SK-N-DZ (cell line): ENCODE measurements around the gene ZFPM1.
"Not testable (repeated sequence)": the region's sequence is repeated elsewhere in the genome, so short reads cannot be mapped to it uniquely, and the experiment has no call there.

Experiments
- DNase-seq: peaks from one replicate; pipeline ENCODE4 v3.0.0-alpha.2; 2015; ENCODE audit warnings: low spot score

The ZFPM1 gene

GRCh38 chr16:88464447-88465318 lies 11.6 kb downstream of the ZFPM1 start:
- peak; percentile 82 for DNase-seq

DNA sequence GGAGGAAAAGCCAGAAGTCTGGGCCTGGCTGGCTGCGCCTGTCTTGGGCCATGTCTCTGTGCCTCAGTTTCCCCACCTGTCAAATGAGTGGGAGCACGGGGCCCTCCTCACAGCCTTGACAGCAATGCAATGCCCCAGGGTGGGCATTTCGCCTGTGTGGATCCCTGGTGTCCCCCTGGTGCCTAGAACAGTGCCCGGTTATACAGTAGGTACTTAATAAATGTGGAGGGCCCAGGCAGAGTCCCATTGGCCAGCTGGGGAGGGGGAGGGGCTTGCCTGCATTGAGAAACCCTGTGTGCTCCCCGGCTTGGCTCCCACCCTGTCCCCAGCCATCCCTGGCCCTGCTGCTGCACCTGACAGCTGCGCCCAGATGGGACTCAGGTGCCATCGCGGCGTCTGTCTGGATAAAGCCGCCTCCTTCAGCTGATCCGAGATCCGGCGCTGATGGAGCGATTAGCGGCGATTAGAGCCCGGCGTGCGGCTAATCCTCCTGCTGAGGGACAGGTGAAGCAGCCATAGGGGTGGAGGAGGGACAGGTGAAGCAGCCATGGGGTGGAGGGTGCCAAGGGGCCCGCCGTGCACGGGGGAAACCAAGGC lies 12.4 kb downstream of the ZFPM1 start:
- DNase-seq = no peak

DNA sequence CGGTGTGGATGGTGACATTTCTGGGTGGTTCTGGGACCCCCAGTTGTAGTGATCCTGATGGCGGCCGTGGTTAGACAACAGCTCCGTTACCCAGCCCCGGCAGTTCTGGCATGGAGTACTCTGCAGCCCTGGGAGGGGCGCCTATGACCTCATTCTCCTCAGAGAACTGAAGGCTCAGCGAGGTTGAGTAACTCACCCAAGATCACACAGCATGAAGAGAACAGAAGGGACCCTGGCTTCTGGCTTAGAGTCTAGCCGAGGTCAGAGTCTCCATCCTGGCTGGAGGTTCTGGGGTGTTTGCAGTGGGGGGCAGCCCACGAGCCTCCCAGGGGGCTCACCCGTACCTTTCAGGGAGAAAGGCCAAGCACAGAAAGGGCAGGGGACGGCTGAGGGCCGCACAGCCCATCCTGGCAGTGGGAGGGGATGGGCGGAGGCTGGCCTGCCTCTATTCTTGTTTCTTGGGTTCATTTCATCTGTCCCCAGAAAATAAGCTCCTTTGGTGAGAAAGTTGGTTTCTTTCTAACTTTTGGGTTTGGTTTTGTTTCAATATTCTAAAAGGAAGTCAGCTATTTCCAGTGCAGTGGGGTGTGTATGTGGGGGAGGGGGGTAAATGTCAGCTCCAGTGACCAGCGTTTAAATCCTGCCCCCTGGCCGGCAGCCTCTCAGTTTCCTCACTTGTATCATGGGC lies 13.2 kb downstream of the ZFPM1 start:
- DNase-seq = no peak

GRCh38 chr16:88466949-88467348 lies 13.9 kb downstream of the ZFPM1 start:
- DNase-seq = no peak

DNA sequence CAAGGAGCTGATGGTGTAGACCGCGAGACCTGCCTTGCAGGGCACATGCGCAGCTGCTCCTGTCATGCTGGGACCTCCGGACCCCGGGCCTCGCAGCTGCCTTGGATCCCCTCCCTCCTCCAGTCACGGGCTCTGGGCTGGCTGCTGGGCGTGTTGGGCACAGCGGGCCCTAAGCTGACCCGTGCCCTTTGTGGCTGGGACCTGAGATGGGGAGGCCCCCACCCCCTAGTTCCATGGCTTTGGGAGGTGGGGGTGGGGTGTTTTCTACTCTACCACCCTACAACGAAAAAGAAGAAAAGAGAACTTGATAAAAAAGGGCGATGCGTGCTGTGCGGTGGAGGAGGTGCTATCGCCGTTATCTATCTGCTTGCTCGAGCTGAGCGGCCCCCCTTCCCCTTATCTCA lies 14.5 kb downstream of the ZFPM1 start:
- DNase-seq = no peak

DNA sequence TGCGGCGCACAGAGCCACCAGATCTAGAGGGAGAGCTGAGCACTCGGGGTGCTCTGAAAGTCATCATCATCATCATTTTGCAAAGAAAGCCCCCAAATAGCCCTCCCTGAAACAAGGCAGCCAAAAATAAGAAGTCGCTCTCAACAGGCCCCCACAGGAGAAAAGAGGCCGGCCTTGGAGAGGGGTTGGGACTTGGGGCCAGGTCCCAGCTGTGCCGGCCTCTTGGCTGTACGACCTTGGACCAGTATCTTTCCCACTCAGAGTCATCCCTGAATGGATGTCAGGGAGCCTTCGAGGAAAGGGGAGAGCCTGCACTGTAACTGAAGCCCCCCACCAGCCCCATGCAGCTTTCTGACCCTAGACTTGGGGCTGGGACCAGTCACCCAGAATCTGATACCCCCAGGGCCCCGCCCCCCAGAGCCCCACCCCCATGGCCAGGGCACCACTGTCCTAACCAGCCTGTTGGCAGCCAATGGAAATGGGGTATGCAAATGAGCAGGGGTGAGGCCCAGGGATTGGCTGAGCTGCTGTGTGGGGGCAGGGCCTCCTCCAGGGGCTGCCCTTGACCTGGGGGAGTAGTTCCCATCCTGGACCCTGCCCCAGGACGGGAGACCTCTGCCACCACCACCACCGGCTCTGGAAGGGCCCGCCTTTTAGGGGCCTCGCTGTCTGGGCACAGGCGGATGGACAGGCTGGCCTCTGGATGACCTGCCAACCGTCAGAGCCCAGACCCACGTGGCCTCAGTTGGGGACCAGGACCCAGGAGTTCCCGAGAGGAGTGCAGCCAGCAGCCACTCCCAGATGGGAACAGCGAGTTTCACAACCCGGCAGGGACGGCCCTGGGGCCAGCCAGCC lies 15.4 kb downstream of the ZFPM1 start:
- DNase-seq = peak; percentile 89

GRCh38 chr16:88469615-88470395 lies 16.7 kb downstream of the ZFPM1 start:
- no peak for DNase-seq

GRCh38 chr16:88470396-88470680 lies 17.3 kb downstream of the ZFPM1 start:
- DNase-seq = not testable (repeated sequence)

- not testable (repeated sequence) for DNase-seq
These were observed 17.6 kb downstream of the ZFPM1 start for GRCh38 chr16:88470696-88471095.

GRCh38 chr16:88471115-88471514 lies 18.0 kb downstream of the ZFPM1 start:
- no peak for DNase-seq

- DNase-seq = no peak
These were observed 18.5 kb downstream of the ZFPM1 start for GRCh38 chr16:88471575-88471974.

DNA sequence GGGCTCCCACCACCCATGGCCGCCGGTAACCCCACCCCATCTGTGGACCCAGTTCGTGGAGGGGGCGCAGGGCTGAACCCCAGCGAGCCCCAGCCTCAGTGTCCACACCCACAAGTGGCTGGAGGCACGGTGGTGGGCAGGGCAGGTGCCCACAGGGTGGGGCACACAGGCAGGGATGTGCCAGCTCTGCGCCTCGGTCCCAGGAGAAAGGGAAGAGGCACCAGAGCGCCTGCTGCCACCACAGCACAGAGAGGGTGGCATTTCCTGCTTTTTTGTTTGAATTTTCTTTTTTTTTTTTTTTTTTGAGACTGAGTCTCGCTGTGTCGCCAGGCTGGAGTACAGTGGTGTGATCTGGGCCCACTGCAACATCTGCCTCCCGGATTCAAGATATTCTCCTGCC lies 19.0 kb downstream of the ZFPM1 start:
- no peak for DNase-seq

DNA sequence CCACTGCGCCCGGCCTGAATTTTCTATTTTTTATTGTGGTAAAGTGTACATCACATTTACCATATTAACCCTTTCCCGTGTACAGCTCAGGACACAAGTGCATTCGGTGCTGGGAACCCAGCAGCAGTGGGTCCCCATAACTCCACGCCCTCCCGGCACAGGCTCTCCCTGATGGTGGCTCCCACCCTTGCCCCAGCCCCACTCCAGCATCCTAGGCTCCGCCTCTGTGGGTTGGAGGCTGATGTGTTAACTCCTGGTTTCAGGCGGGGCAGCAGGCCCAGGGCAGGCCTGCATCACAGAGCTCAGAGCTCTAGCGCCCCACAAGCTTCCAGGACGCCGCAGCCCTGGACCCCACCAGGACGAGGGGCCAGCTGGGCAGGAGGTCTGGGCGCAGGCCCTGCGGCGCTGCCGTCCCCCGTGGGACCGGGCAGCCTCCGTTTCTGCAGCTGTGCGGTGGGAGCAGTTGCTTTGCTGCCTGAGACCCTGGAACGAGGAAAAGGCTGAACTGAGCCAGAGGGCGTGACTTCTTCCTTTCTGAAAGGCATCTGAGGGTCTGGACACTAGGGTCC lies 19.6 kb downstream of the ZFPM1 start:
- peak; percentile 72 for DNase-seq

GRCh38 chr16:88473666-88474534 lies 20.8 kb downstream of the ZFPM1 start:
- peak; percentile 70 for DNase-seq

- no peak for DNase-seq
These were observed 22.0 kb downstream of the ZFPM1 start for GRCh38 chr16:88475037-88475436.

DNA sequence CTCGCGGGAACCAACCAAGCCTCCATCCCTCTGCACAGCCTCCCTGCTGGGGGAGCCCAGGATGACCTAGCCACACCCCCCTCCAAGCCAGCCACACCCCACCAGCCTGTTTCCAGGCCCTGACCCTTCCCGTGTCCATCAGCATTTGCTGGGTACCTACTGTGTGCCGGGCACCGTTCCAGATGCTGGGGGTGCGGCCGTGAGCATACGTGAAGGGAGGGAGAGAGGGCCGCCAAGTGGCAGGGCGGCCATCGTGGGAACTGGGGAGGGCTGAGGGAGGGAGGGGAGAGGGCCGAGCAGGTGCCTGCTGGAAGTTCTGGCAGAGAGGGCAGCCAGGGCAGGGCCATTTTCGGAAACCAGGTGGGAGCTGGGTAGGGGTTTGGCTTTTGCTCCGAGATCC lies 23.1 kb downstream of the ZFPM1 start:
- DNase-seq = no peak

GRCh38 chr16:88476817-88477397 lies 23.8 kb downstream of the ZFPM1 start:
- no peak for DNase-seq

- DNase-seq = no peak
These were observed 24.8 kb downstream of the ZFPM1 start for GRCh38 chr16:88477631-88478519.
